Measurements from ENCODE around the gene UNC5C.

- no peak for TF ChIP-seq POLR2A (IDR thresholded peaks at IDR 0.05)
- TF ChIP-seq CTCF (IDR thresholded peaks at IDR 0.05): no peak
Measured at GRCh38 chr4:95536650-95537049, 12.1 kb downstream of the UNC5C start.

All from uterus (tissue), 2 donors.